ENCODE data around the gene TMEM132C. TPM values are rescaled to one million over a fixed set of nuclear protein-coding genes. Genes with fewer than 3 reads are reported as not detected.

TMEM132C gene
- total RNA-seq, 1 experiment from 2014 or later, result not detected

DNA sequence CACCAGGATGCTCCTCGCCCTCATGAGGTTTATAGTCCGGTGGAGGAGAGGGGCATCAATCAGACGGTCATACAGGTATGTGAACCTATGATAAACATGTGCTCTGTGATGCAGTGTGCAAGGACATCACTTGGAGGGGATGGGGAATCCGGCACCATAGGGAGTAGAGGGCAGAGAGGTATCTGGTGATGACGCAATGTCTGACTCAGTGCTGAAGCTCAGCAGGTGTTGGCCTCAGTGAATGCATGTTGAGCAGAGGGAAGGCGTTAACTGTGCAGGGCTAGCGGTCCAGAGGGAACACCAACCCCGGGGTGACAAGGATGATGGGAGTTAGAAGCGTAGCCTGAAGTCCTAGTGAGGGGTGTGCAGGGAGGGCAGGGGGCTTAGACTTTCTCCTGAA is 200.9 kb downstream of the TMEM132C start (continued):
- TF ChIP-seq, protein P1, sequence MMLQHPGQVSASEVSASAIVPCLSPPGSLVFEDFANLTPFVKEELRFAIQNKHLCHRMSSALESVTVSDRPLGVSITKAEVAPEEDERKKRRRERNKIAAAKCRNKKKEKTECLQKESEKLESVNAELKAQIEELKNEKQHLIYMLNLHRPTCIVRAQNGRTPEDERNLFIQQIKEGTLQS (CRISPR knock-in tag; conservative IDR thresholded peaks at IDR 0.05), result no peak
- TF ChIP-seq, protein P2, sequence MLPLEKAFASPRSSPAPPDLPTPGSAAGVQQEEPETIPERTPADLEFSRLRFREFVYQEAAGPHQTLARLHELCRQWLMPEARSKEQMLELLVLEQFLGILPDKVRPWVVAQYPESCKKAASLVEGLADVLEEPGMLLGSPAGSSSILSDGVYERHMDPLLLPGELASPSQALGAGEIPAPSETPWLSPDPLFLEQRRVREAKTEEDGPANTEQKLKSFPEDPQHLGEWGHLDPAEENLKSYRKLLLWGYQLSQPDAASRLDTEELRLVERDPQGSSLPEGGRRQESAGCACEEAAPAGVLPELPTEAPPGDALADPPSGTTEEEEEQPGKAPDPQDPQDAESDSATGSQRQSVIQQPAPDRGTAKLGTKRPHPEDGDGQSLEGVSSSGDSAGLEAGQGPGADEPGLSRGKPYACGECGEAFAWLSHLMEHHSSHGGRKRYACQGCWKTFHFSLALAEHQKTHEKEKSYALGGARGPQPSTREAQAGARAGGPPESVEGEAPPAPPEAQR (CRISPR knock-in tag; IDR thresholded peaks at IDR 0.05), result no peak
- TF ChIP-seq, protein P3, sequence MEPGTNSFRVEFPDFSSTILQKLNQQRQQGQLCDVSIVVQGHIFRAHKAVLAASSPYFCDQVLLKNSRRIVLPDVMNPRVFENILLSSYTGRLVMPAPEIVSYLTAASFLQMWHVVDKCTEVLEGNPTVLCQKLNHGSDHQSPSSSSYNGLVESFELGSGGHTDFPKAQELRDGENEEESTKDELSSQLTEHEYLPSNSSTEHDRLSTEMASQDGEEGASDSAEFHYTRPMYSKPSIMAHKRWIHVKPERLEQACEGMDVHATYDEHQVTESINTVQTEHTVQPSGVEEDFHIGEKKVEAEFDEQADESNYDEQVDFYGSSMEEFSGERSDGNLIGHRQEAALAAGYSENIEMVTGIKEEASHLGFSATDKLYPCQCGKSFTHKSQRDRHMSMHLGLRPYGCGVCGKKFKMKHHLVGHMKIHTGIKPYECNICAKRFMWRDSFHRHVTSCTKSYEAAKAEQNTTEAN (CRISPR knock-in tag; IDR thresholded peaks at IDR 0.05), result no peak
- TF ChIP-seq, protein P4, sequence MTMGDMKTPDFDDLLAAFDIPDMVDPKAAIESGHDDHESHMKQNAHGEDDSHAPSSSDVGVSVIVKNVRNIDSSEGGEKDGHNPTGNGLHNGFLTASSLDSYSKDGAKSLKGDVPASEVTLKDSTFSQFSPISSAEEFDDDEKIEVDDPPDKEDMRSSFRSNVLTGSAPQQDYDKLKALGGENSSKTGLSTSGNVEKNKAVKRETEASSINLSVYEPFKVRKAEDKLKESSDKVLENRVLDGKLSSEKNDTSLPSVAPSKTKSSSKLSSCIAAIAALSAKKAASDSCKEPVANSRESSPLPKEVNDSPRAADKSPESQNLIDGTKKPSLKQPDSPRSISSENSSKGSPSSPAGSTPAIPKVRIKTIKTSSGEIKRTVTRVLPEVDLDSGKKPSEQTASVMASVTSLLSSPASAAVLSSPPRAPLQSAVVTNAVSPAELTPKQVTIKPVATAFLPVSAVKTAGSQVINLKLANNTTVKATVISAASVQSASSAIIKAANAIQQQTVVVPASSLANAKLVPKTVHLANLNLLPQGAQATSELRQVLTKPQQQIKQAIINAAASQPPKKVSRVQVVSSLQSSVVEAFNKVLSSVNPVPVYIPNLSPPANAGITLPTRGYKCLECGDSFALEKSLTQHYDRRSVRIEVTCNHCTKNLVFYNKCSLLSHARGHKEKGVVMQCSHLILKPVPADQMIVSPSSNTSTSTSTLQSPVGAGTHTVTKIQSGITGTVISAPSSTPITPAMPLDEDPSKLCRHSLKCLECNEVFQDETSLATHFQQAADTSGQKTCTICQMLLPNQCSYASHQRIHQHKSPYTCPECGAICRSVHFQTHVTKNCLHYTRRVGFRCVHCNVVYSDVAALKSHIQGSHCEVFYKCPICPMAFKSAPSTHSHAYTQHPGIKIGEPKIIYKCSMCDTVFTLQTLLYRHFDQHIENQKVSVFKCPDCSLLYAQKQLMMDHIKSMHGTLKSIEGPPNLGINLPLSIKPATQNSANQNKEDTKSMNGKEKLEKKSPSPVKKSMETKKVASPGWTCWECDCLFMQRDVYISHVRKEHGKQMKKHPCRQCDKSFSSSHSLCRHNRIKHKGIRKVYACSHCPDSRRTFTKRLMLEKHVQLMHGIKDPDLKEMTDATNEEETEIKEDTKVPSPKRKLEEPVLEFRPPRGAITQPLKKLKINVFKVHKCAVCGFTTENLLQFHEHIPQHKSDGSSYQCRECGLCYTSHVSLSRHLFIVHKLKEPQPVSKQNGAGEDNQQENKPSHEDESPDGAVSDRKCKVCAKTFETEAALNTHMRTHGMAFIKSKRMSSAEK (CRISPR knock-in tag; IDR thresholded peaks at IDR 0.05; ENCODE audit: borderline replicate concordance), result no peak

DNA sequence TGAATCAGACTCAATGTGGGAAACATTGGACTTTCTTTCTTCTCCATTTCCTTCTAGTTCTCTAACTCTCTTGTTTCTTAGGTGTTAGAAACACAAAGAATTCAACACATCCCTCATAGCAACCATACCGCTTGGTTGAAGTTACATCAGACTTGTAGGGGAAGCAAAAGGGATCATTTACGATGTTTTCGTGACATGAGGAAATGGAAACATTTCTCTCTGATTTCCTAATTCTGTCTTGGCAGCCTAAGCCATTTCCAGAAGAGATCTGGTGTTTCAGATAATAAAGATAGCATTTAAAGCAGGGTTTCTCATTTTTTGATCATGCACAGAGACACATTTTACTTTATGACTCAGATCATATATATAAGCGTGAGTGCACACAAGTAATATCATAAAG is 202.0 kb downstream of the TMEM132C start:
- ATAC-seq, result no peak
- H3K27ac Mint-ChIP-seq, result no peak overlapping the region
- peaks cover 13% of the 10 kb centered on the region for H3K27me3 Mint-ChIP-seq (ENCODE audit: low read depth)
- no peak overlapping the region for H3K4me3 Mint-ChIP-seq
- DNase-seq (ENCODE audit: low spot score), result no peak
- ChIA-PET CTCF (no interaction called here), POLR2A (no interaction called here)
- H3K36me3 Mint-ChIP-seq, result peaks cover 71% of the 10 kb centered on the region
- H3K4me1 Mint-ChIP-seq, result no peaks in the 10 kb centered on the region
- H3K9me3 Mint-ChIP-seq, result peaks cover 72% of the 10 kb centered on the region
- TF ChIP-seq, protein P3 (CRISPR knock-in tag; IDR thresholded peaks at IDR 0.05), result no peak
- TF ChIP-seq, protein P5, sequence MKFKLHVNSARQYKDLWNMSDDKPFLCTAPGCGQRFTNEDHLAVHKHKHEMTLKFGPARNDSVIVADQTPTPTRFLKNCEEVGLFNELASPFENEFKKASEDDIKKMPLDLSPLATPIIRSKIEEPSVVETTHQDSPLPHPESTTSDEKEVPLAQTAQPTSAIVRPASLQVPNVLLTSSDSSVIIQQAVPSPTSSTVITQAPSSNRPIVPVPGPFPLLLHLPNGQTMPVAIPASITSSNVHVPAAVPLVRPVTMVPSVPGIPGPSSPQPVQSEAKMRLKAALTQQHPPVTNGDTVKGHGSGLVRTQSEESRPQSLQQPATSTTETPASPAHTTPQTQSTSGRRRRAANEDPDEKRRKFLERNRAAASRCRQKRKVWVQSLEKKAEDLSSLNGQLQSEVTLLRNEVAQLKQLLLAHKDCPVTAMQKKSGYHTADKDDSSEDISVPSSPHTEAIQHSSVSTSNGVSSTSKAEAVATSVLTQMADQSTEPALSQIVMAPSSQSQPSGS (CRISPR knock-in tag; IDR thresholded peaks at IDR 0.05; ENCODE audit: borderline replicate concordance, low read depth), result no peak
- TF ChIP-seq, protein P6, sequence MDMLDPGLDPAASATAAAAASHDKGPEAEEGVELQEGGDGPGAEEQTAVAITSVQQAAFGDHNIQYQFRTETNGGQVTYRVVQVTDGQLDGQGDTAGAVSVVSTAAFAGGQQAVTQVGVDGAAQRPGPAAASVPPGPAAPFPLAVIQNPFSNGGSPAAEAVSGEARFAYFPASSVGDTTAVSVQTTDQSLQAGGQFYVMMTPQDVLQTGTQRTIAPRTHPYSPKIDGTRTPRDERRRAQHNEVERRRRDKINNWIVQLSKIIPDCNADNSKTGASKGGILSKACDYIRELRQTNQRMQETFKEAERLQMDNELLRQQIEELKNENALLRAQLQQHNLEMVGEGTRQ (CRISPR knock-in tag; IDR thresholded peaks at IDR 0.05), result no peak
- TF ChIP-seq OVOL2 (CRISPR knock-in tag; IDR thresholded peaks at IDR 0.05; ENCODE audit: borderline replicate concordance), result no peak
- TF ChIP-seq TP53 (CRISPR knock-in tag; IDR thresholded peaks at IDR 0.05), result no peak
- TF ChIP-seq ZNF232 (CRISPR knock-in tag; IDR thresholded peaks at IDR 0.05), result no peak
- TF ChIP-seq, protein P7, sequence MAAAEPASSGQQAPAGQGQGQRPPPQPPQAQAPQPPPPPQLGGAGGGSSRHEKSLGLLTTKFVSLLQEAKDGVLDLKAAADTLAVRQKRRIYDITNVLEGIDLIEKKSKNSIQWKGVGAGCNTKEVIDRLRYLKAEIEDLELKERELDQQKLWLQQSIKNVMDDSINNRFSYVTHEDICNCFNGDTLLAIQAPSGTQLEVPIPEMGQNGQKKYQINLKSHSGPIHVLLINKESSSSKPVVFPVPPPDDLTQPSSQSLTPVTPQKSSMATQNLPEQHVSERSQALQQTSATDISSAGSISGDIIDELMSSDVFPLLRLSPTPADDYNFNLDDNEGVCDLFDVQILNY (CRISPR knock-in tag; IDR thresholded peaks at IDR 0.05), result no peak
- TF ChIP-seq SMAD3 (CRISPR knock-in tag; IDR thresholded peaks at IDR 0.05; ENCODE audit: borderline replicate concordance), result no peak
- TF ChIP-seq, protein P8, sequence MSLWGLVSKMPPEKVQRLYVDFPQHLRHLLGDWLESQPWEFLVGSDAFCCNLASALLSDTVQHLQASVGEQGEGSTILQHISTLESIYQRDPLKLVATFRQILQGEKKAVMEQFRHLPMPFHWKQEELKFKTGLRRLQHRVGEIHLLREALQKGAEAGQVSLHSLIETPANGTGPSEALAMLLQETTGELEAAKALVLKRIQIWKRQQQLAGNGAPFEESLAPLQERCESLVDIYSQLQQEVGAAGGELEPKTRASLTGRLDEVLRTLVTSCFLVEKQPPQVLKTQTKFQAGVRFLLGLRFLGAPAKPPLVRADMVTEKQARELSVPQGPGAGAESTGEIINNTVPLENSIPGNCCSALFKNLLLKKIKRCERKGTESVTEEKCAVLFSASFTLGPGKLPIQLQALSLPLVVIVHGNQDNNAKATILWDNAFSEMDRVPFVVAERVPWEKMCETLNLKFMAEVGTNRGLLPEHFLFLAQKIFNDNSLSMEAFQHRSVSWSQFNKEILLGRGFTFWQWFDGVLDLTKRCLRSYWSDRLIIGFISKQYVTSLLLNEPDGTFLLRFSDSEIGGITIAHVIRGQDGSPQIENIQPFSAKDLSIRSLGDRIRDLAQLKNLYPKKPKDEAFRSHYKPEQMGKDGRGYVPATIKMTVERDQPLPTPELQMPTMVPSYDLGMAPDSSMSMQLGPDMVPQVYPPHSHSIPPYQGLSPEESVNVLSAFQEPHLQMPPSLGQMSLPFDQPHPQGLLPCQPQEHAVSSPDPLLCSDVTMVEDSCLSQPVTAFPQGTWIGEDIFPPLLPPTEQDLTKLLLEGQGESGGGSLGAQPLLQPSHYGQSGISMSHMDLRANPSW (CRISPR knock-in tag; conservative IDR thresholded peaks at IDR 0.05; ENCODE audit: low read depth), result no peak
- TF ChIP-seq, protein P9, sequence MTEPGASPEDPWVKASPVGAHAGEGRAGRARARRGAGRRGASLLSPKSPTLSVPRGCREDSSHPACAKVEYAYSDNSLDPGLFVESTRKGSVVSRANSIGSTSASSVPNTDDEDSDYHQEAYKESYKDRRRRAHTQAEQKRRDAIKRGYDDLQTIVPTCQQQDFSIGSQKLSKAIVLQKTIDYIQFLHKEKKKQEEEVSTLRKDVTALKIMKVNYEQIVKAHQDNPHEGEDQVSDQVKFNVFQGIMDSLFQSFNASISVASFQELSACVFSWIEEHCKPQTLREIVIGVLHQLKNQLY (CRISPR knock-in tag; IDR thresholded peaks at IDR 0.05), result no peak
- no peak for TF ChIP-seq ATF1 (CRISPR knock-in tag; IDR thresholded peaks at IDR 0.05)
- TF ChIP-seq, protein P10, sequence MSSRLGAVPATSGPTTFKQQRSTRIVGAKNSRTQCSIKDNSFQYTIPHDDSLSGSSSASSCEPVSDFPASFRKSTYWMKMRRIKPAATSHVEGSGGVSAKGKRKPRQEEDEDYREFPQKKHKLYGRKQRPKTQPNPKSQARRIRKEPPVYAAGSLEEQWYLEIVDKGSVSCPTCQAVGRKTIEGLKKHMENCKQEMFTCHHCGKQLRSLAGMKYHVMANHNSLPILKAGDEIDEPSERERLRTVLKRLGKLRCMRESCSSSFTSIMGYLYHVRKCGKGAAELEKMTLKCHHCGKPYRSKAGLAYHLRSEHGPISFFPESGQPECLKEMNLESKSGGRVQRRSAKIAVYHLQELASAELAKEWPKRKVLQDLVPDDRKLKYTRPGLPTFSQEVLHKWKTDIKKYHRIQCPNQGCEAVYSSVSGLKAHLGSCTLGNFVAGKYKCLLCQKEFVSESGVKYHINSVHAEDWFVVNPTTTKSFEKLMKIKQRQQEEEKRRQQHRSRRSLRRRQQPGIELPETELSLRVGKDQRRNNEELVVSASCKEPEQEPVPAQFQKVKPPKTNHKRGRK (CRISPR knock-in tag; IDR thresholded peaks at IDR 0.05; ENCODE audit: borderline replicate concordance), result no peak
- no peak for TF ChIP-seq TCF7 (CRISPR knock-in tag; IDR thresholded peaks at IDR 0.05; ENCODE audit: low read depth)
- no peak for TF ChIP-seq NFYB (CRISPR knock-in tag; conservative IDR thresholded peaks at IDR 0.05; ENCODE audit: low read depth)
- TF ChIP-seq ESRRA (CRISPR knock-in tag; IDR thresholded peaks at IDR 0.05; ENCODE audit: borderline replicate concordance), result no peak

Data from WTC11 (cell line).